ENCODE measurements around the gene SNCB. TPM values are rescaled to one million over a fixed set of nuclear protein-coding genes. Genes with fewer than 3 reads are reported as not detected.

SNCB gene
- total and polyA plus RNA-seq, 2 donors (not counting 1 experiment from before 2014, with no cell fraction given): 0.17 to 0.22 TPM

GRCh38 chr5:176660860-176661641 lies 30.7 kb upstream of the SNCB start:
- Histone ChIP-seq H3K36me3 (ENCODE audit: control insufficient read depth, insufficient read depth, low read length) (peaks cover 2% of the 10 kb centered on the region), H3K79me2 (ENCODE audit: control insufficient read depth, insufficient read depth, low read length) (no peaks in the 10 kb centered on the region), H3K9me3 (ENCODE audit: control insufficient read depth, insufficient read depth, low read depth, low read length) (no peaks in the 10 kb centered on the region), H2AFZ (ENCODE audit: low read length) (no peak overlapping the region), H3K4me1 (ENCODE audit: control insufficient read depth, extremely low read depth, insufficient read depth, low read length) (peaks cover 2% of the 10 kb centered on the region), H3K27ac (ENCODE audit: insufficient read depth, low read length) (no peak overlapping the region), H3K9ac (ENCODE audit: insufficient read depth, low read length) (no peak overlapping the region), H3K4me3 (replicated peaks in 1 of 4; ENCODE audit: control extremely low read depth in 1 of 4, insufficient read depth in 1 of 4, low read depth in 3 of 4, low read length in 4 of 4) (no peak overlapping the region), H4K20me1 (ENCODE audit: control insufficient read depth, extremely low read depth, insufficient read depth, low read length) (no peaks in the 10 kb centered on the region), H3K4me2 (ENCODE audit: extremely low read depth, insufficient read depth, low read length) (peak overlapping the region; percentile 51), H3K27me3 (ENCODE audit: control insufficient read depth, insufficient read depth, low read length) (peaks cover 6% of the 10 kb centered on the region)
- TF ChIP-seq CTCF (conservative IDR thresholded peaks at IDR 0.05 in 1 of 2, IDR thresholded peaks at IDR 0.05 in 1 of 2; ENCODE audit: low read depth in 1 of 2, low read length in 2 of 2) (peak; percentile 81 to 94), EZH2 (IDR thresholded peaks at IDR 0.05; ENCODE audit: low read length, missing control alignments) (no peak)
- peak; percentile 51 to 69 for DNase-seq (ENCODE audit: low read depth in 2 of 2)

GRCh38 chr5:176660530-176660859 lies 30.2 kb upstream of the SNCB start:
- H3K27ac ChIP-seq (ENCODE audit: insufficient read depth, low read length): no peak overlapping the region
- H3K9me3 ChIP-seq (ENCODE audit: control insufficient read depth, insufficient read depth, low read depth, low read length): no peaks in the 10 kb centered on the region
- no peak overlapping the region for H2AFZ ChIP-seq (ENCODE audit: low read length)
- H3K4me2 ChIP-seq (ENCODE audit: extremely low read depth, insufficient read depth, low read length): no peak overlapping the region
- no peaks in the 10 kb centered on the region for H3K79me2 ChIP-seq (ENCODE audit: control insufficient read depth, insufficient read depth, low read length)
- TF ChIP-seq EZH2 (IDR thresholded peaks at IDR 0.05; ENCODE audit: low read length, missing control alignments): no peak
- no peak for TF ChIP-seq CTCF (conservative IDR thresholded peaks at IDR 0.05 in 1 of 2, IDR thresholded peaks at IDR 0.05 in 1 of 2; ENCODE audit: low read depth in 1 of 2, low read length in 2 of 2)
- no peaks in the 10 kb centered on the region for H4K20me1 ChIP-seq (ENCODE audit: control insufficient read depth, extremely low read depth, insufficient read depth, low read length)
- H3K36me3 ChIP-seq (ENCODE audit: control insufficient read depth, insufficient read depth, low read length): peaks cover 2% of the 10 kb centered on the region
- peaks cover 2% of the 10 kb centered on the region for H3K4me1 ChIP-seq (ENCODE audit: control insufficient read depth, extremely low read depth, insufficient read depth, low read length)
- H3K9ac ChIP-seq (ENCODE audit: insufficient read depth, low read length): no peak overlapping the region
- no peak overlapping the region for H3K4me3 ChIP-seq (replicated peaks in 1 of 4; ENCODE audit: control extremely low read depth in 1 of 4, insufficient read depth in 1 of 4, low read depth in 3 of 4, low read length in 4 of 4)
- H3K27me3 ChIP-seq (ENCODE audit: control insufficient read depth, insufficient read depth, low read length): peaks cover 6% of the 10 kb centered on the region
- no peak for DNase-seq (ENCODE audit: low read depth in 2 of 2)

- Histone ChIP-seq H3K4me2 (ENCODE audit: extremely low read depth, insufficient read depth, low read length) (no peak overlapping the region), H3K9me3 (ENCODE audit: control insufficient read depth, insufficient read depth, low read depth, low read length) (no peaks in the 10 kb centered on the region), H3K27me3 (ENCODE audit: control insufficient read depth, insufficient read depth, low read length) (peaks cover 2% of the 10 kb centered on the region), H3K36me3 (ENCODE audit: control insufficient read depth, insufficient read depth, low read length) (peaks cover 2% of the 10 kb centered on the region), H3K27ac (ENCODE audit: insufficient read depth, low read length) (no peak overlapping the region), H3K4me3 (replicated peaks in 1 of 4; ENCODE audit: control extremely low read depth in 1 of 4, insufficient read depth in 1 of 4, low read depth in 3 of 4, low read length in 4 of 4) (no peak overlapping the region), H3K4me1 (ENCODE audit: control insufficient read depth, extremely low read depth, insufficient read depth, low read length) (peaks cover 2% of the 10 kb centered on the region), H3K79me2 (ENCODE audit: control insufficient read depth, insufficient read depth, low read length) (no peaks in the 10 kb centered on the region), H3K9ac (ENCODE audit: insufficient read depth, low read length) (no peak overlapping the region), H4K20me1 (ENCODE audit: control insufficient read depth, extremely low read depth, insufficient read depth, low read length) (no peaks in the 10 kb centered on the region), H2AFZ (ENCODE audit: low read length) (no peak overlapping the region)
- DNase-seq (ENCODE audit: low read depth in 2 of 2): no peak
- TF ChIP-seq CTCF (conservative IDR thresholded peaks at IDR 0.05 in 1 of 2, IDR thresholded peaks at IDR 0.05 in 1 of 2; ENCODE audit: low read depth in 1 of 2, low read length in 2 of 2): no peak
- no peak for TF ChIP-seq EZH2 (IDR thresholded peaks at IDR 0.05; ENCODE audit: low read length, missing control alignments)
These were observed 29.6 kb upstream of the SNCB start for GRCh38 chr5:176659860-176660461.
